AG04450 (cell line): ENCODE results near the gene PRRC1. TPM values are rescaled to one million over a fixed set of nuclear protein-coding genes. Genes with fewer than 3 reads are reported as not detected.

Experiments used
- CTCF ChIA-PET: fragments of 300-600, 350-600 bp; formaldehyde crosslinking; extraction: SDS; loops from one replicate; lab custom pipeline; 2022; ENCODE audit warnings: antibody characterized with exemption, inconsistent platforms; lab: Charles Lee
- POLR2A ChIA-PET: fragments of 350-600 bp; formaldehyde crosslinking; extraction: SDS; loops from one replicate; lab custom pipeline; 2021; ENCODE audit warnings: antibody characterized with exemption, inconsistent platforms; lab: Yijun Ruan, JAX
- DNase-seq: peaks from one replicate; pipeline ENCODE4 v3.0.0-alpha.2; 2011; ENCODE audit warnings: low read depth, low spot score
- H3K27ac ChIP-seq: one replicate; pipeline ENCODE4 v1.5.1; 2012; ENCODE audit warnings: low read depth, low read length, control low read depth
- H3K27me3 ChIP-seq: one replicate; pipeline ENCODE4 v1.6.0; 2012; ENCODE audit warnings: low read length; ENCODE audit not compliant: control insufficient read depth, insufficient read depth
- H3K4me3 ChIP-seq: 2 replicates; pipeline ENCODE4 v1.5.1; 2011; ENCODE audit warnings: mild to moderate bottlenecking, low read depth, low read length, control low read depth
- H3K9me3 ChIP-seq: 2 replicates; pipeline ENCODE4 v1.5.1; 2012; ENCODE audit warnings: low read length; ENCODE audit not compliant: control insufficient read depth, insufficient read depth
- polyA minus RNA-seq: library from RNA; depleted of rRNA, polyadenylated mRNA; stranded (reverse); fragments of >200 nt; gene quantifications from 2 replicates; pipeline ENCODE4 v1.2.3, GENCODE V29; 2011; rRNA and poly(A)+ RNA removed
- polyA plus RNA-seq: library from polyadenylated mRNA; depleted of rRNA; stranded (reverse); fragments of >200 nt; gene quantifications from 2 replicates; pipeline ENCODE4 v1.2.3, GENCODE V29; 2011; rRNA removed
- TF ChIP-seq, protein P1 (sequence below): IDR thresholded peaks from 2 replicates; pipeline ENCODE4 v1.5.1; 2011; ENCODE audit warnings: low read depth, low read length, control low read depth, inconsistent platforms

PRRC1 gene
- 108 and 120 TPM in 2 replicates for polyA plus RNA-seq
- polyA minus RNA-seq = 154 and 167 TPM in 2 replicates

DNA sequence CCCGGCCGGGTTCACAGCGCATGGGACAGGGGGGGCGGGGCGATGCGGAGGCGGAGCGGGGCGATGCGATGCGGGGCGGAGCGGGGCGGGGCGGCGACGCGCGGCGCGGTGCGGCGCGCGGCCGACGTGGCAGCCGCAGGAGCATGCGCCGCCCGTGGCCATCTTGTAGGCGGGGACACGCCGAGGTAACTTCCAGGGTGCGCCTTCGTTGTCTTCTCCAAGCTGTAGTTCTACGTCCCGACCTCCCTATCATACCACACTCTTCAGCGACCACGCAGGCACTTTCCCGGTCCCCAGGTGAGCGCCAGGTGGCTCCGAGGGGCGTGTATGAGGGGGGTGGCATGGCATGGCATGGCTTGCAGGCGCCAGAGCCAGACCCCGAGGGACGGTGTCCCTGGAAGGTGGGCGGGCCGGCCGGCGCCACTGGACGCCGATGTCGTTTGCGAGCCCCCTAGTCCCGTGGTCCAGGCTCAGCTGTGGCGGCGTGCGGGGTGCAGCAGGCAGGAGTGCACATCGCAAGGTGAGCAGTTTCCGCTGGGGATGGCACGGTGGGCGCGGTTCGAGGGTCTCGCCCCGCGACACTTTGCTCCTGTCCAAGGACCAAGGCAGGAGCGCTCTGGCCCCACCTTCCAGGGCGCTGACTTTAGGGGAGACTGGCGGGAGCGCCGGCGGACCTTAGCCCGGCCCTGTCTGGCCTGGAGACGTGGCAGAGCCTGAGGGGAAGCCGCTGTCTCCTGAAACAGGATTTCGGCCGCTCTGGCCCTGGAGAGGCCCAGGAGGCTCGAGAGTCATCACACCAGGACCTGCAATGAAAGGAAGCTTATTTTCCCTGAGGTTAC is at the start of gene PRRC1:
Gene PRRC1 (plus strand): TSS at position 161 of the 839 bp plus-strand sequence. CDS start 5,840 bp downstream, outside the sequence.
- Histone ChIP-seq H3K4me3 (peak within 1 kb of the TSS; percentile 96), H3K9me3 (peaks cover 8% of the 10 kb centered on the region), H3K27ac (peak within 1 kb of the TSS; percentile 96), H3K27me3 (no peaks in the 10 kb centered on the region)
- DNase-seq = peak; percentile 38
- ChIA-PET CTCF (interaction anchor here (0.7 to 2.6 kb wide), 3 partner anchors 25 to 834 kb away, joined by 3 to 10 read pairs (median 5); no protein-coding TSS in a partner anchor), POLR2A (interaction anchor here (1.0 to 1.5 kb wide), 2 partner anchors 11 to 268 kb away, joined by 3 read pairs; no protein-coding TSS in a partner anchor)
- TF ChIP-seq, protein P1, sequence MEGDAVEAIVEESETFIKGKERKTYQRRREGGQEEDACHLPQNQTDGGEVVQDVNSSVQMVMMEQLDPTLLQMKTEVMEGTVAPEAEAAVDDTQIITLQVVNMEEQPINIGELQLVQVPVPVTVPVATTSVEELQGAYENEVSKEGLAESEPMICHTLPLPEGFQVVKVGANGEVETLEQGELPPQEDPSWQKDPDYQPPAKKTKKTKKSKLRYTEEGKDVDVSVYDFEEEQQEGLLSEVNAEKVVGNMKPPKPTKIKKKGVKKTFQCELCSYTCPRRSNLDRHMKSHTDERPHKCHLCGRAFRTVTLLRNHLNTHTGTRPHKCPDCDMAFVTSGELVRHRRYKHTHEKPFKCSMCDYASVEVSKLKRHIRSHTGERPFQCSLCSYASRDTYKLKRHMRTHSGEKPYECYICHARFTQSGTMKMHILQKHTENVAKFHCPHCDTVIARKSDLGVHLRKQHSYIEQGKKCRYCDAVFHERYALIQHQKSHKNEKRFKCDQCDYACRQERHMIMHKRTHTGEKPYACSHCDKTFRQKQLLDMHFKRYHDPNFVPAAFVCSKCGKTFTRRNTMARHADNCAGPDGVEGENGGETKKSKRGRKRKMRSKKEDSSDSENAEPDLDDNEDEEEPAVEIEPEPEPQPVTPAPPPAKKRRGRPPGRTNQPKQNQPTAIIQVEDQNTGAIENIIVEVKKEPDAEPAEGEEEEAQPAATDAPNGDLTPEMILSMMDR = no peak

DNA sequence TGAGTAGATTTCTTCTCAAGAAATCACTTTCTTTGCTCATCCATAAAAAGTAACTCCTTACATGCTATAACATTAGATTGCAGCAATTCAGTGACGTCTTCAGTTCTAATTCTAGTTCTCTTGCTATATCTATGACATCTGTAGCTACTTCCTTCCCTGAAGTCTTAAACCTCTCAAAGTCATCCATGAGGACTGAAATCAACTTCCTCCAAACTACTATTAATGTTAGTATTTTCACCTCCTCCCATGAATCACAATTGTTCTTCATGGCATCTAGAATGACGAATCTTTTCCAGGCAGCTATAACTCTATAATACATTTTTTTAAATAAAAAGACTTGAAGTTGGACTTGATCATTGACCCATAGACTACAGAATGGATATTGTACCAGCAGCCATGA is 46.2 kb upstream of the PRRC1 start:
- ChIA-PET POLR2A (no interaction called here), CTCF (no interaction called here)
- TF ChIP-seq, protein P1 = no peak
- DNase-seq = no peak
- Histone ChIP-seq H3K9me3 (no peaks in the 10 kb centered on the region), H3K27me3 (no peaks in the 10 kb centered on the region), H3K4me3 (no peak overlapping the region), H3K27ac (no peak overlapping the region)

- ChIA-PET CTCF (interaction anchor here (0.6 to 0.9 kb wide), 3 partner anchors 18 to 73 kb away, joined by 4 to 5 read pairs (median 5); no protein-coding TSS in a partner anchor), POLR2A (no interaction called here)
- DNase-seq = no peak
- no peaks in the 10 kb centered on the region for H3K27me3 ChIP-seq
- no peaks in the 10 kb centered on the region for H3K9me3 ChIP-seq
- no peak overlapping the region for H3K27ac ChIP-seq
- TF ChIP-seq, protein P1 = no peak
- no peak overlapping the region for H3K4me3 ChIP-seq
These were observed 44.7 kb upstream of the PRRC1 start for GRCh38 chr5:127472700-127473099.

DNA sequence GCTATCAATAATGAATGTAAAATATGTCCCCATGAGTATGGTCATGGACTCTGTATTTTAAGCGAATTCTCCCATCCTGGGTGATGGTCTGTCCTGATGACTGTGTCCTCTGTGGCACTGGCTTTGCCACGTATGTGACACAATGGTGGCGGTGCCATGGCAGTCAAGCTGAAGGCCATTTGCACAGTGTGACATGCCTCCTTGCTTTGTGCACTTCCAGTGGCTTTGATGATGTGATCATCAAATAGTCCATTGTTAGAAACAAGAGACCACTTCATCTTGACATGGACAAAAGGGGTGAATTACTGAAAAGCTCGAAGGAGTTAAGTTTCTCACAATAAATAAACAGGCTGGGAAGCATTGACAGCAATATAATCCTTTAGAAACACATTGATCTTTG is 31.0 kb upstream of the PRRC1 start:
- Histone ChIP-seq H3K27ac (no peak overlapping the region), H3K27me3 (peaks cover 7% of the 10 kb centered on the region), H3K4me3 (no peak overlapping the region), H3K9me3 (no peaks in the 10 kb centered on the region)
- no peak for DNase-seq
- TF ChIP-seq, protein P1 = no peak
- ChIA-PET POLR2A (no interaction called here), CTCF (no interaction called here)
